PC-9 (cell line): ENCODE data around the gene CFAP46.

Experiments
- EZH2 ChIP-seq: fragments of 200-600 bp; sonication (generic); IDR thresholded peaks from 2 replicates; pipeline ENCODE4 v1.8.0; 2017; ENCODE audit warnings: antibody characterized with exemption, low read depth
- TF ChIP-seq, protein P1 (sequence below): fragments of 200-600 bp; sonication (generic); conservative IDR thresholded peaks from 2 replicates; pipeline ENCODE4 v1.6.1; 2017; ENCODE audit warnings: mixed run types, antibody characterized with exemption, mild to moderate bottlenecking, moderate library complexity

DNA sequence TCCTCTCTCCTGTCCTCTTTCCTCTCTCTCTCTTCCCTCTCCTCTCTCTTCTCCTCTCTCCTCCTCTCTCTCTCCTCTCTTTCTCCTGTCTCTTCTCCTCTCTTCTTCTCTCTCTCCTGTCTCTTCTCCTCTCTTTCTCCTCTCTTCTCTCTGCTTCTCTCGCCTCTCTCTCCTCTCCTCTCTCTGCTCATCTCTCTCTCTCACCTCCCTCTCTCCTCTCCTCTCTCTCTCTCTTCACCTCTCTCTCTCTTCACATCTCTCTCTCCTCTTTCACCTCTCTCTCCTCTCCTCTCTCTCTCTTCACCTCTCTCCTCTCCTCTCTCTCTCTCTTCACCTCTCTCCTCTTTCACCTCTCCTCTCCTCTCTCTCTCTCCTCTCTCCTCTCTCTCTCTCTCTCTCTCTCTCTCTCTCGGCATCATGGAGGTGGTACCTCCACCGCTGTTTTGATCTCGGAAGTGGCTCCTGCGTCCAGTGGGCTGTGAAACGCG lies 30.1 kb downstream of the CFAP46 start:
- TF ChIP-seq, protein P1, sequence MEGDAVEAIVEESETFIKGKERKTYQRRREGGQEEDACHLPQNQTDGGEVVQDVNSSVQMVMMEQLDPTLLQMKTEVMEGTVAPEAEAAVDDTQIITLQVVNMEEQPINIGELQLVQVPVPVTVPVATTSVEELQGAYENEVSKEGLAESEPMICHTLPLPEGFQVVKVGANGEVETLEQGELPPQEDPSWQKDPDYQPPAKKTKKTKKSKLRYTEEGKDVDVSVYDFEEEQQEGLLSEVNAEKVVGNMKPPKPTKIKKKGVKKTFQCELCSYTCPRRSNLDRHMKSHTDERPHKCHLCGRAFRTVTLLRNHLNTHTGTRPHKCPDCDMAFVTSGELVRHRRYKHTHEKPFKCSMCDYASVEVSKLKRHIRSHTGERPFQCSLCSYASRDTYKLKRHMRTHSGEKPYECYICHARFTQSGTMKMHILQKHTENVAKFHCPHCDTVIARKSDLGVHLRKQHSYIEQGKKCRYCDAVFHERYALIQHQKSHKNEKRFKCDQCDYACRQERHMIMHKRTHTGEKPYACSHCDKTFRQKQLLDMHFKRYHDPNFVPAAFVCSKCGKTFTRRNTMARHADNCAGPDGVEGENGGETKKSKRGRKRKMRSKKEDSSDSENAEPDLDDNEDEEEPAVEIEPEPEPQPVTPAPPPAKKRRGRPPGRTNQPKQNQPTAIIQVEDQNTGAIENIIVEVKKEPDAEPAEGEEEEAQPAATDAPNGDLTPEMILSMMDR = no peak
- TF ChIP-seq EZH2 = no peak
